ENCODE data around the gene PDE4B. TPM values are rescaled to one million over a fixed set of nuclear protein-coding genes. Genes with fewer than 3 reads are reported as not detected.

The PDE4B gene
- polyA plus RNA-seq, 2 of the 4 experiments (the other 2 are of a cell fraction): 20.2 to 56.8 TPM

DNA sequence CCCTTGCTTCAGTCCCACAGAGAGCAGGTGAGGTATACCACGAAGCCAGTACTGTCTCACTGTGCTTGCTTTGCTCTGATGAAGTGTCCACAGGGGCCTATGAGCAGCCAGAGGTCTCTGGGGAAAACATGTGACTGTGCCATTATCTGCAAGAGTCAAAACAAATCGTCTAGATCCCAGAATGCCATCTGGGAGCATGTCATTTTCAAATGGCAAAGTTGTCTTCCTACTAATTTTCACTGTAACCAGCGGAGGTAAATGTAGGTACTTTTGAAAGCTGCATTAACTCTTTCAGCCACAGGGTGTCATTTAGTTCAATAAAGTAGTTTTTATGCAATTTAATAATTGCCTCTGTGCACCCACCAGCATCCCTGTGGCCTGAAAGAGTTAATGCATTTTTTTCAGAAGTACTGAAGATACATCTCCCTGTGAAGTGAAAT lies 567.6 kb downstream of the PDE4B start:
- Histone ChIP-seq H3K27ac (peak overlapping the region in 1 of 2 experiments; percentile 62; a peak in 2 of 6 replicates), H3K4me3 (no peak overlapping the region), H3K9me3 (no peaks in the 10 kb centered on the region), H3K4me1 (peaks cover 52% of the 10 kb centered on the region), H3K4me2 (peak overlapping the region; percentile 21; the same call in 1 of the 3 replicates)
- 52% methylated on average over 3 of the region's 3 CpGs for WGBS (ENCODE audit: missing lambda C conversion rate)
- peak; percentile 34 to 66; a peak in 3 of 6 replicates for ATAC-seq
- ChIA-PET POLR2A (no interaction called here), CTCF (interaction anchor here (0.8 to 2.2 kb wide), 4 partner anchors 10 to 109 kb away, joined by 3 to 9 read pairs (median 3); no protein-coding TSS in a partner anchor)
- no peak for FAIRE-seq
- TF ChIP-seq MAZ (IDR thresholded peaks at IDR 0.05; ENCODE audit: borderline replicate concordance, low read depth, low read length): no peak
- no peak for TF ChIP-seq SMC3 (IDR thresholded peaks at IDR 0.05)
- 0 out of 5 replicates have a peak, but pooled peaks of 1 of the 2 experiments have one; percentile 12 for TF ChIP-seq RAD21 (conservative IDR thresholded peaks at IDR 0.05 in 1 of 2, IDR thresholded peaks at IDR 0.05 in 1 of 2)
- 0 out of 3 replicates have a peak, but pooled peaks have one; percentile 6 for TF ChIP-seq CTCF (IDR thresholded peaks at IDR 0.05)
- no peak for DNase-seq (ENCODE audit: low read depth in 1 of 2, low spot score in 1 of 2)

DNA sequence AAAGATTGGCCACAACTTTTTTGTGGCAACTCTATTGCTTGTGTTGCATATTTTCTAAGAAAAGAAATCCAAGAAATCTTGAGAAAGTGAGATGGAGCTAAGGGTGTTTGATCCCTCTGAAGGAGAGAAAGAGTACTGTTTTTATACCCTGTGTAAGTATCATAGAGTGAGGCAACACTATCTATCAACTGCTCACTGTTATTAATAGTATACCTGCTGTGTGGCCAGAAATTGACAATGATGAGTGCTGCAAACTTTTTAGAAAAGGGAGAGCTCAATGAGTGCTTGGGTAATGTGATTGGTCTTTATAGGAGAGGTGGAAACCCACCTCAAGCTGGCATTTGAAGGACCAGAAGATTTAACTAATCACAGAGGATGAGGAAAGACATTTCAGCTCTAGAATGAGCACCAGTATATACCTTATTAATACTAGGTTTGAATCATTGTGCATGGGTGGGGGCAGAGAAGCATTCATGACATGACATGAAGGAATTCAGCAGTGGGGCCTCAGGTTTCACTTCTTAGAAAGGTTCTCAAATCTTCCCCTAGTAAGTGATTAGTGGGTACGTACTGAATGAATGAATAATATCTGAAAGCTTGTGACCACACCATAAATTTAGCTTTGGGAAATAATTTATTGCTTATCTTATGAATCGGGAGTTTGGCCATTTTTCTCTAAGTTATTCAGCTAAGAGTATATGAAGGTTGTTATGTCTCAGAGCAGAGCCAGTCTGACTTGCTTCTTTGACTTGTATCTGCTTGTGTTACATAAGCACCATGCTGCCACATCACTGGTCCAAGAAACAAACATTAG lies 572.1 kb downstream of the PDE4B start:
- Histone ChIP-seq H3K27ac (no peak overlapping the region), H3K4me3 (no peak overlapping the region), H3K4me1 (peaks cover 7% of the 10 kb centered on the region), H3K4me2 (no peak overlapping the region), H3K9me3 (no peaks in the 10 kb centered on the region)
- WGBS (ENCODE audit: missing lambda C conversion rate): 84% methylated on average over 2 of the region's 2 CpGs
- ATAC-seq (no peak), FAIRE-seq (no peak), DNase-seq (ENCODE audit: low read depth in 1 of 2, low spot score in 1 of 2) (no peak)
- no peak for TF ChIP-seq ZSCAN20 (CRISPR knock-in tag; IDR thresholded peaks at IDR 0.05)
- TF ChIP-seq HMGXB4 (CRISPR knock-in tag; IDR thresholded peaks at IDR 0.05; ENCODE audit: borderline replicate concordance): no peak
- TF ChIP-seq FOSB (CRISPR knock-in tag; IDR thresholded peaks at IDR 0.05): no peak
- no peak for TF ChIP-seq POLR2AphosphoS2 (conservative IDR thresholded peaks at IDR 0.05; ENCODE audit: low read length)
- TF ChIP-seq FOSL2 (IDR thresholded peaks at IDR 0.05): no peak
- no peak for TF ChIP-seq FOSL2 (CRISPR knock-in tag; IDR thresholded peaks at IDR 0.05)
- TF ChIP-seq USF2 (IDR thresholded peaks at IDR 0.05): no peak
- no peak for TF ChIP-seq CTCF (IDR thresholded peaks at IDR 0.05)
- no peak for TF ChIP-seq CHD2 (IDR thresholded peaks at IDR 0.05; ENCODE audit: low read length, partially characterized antibody)
- TF ChIP-seq, protein P1, sequence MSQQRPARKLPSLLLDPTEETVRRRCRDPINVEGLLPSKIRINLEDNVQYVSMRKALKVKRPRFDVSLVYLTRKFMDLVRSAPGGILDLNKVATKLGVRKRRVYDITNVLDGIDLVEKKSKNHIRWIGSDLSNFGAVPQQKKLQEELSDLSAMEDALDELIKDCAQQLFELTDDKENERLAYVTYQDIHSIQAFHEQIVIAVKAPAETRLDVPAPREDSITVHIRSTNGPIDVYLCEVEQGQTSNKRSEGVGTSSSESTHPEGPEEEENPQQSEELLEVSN (IDR thresholded peaks at IDR 0.05; ENCODE audit: borderline replicate concordance, low read depth): no peak
- ChIA-PET CTCF (no interaction called here), POLR2A (no interaction called here)

Data from A549 (cell line).